K562 (cell line): ENCODE results near the gene LAPTM4A. TPM values are rescaled to one million over a fixed set of nuclear protein-coding genes. Genes with fewer than 3 reads are reported as not detected.

Experiments used
- ATAC-seq: fragments of 200-7000 bp; cut with Tn5 transposase; 3 replicates; pipeline ENCODE4 v1.9.1; 2020; ENCODE audit warnings: moderate library complexity
- BruUV-seq: library from RNA; stranded (reverse); fragments of 400-500 nt; replicated peaks from 2 replicates; lab custom pipeline; 2021; lab: Mats Ljungman, UMichigan
- CTCF ChIA-PET: fragments of 300-600 bp; formaldehyde crosslinking; extraction: SDS; loops from one replicate; lab custom pipeline; 2021; ENCODE audit warnings: low intra/inter-chr PET ratio; lab: Yijun Ruan, JAX
- POLR2A ChIA-PET: fragments of 300-600, 350-650 bp; sonication (Branson Sonifier 250); formaldehyde crosslinking; extraction: SDS; loops from one replicate; lab custom pipeline; 2021; ENCODE audit warnings: antibody characterized with exemption, inconsistent platforms; lab: Yijun Ruan, JAX
- DNase-seq, 4 experiments: peaks; one replicate each; pipeline versions ENCODE4 v3.0.0 to v3.0.0-alpha.2; 2011 to 2018; ENCODE audit warnings: low spot score in 3 of 4, mixed read lengths in 3 of 4; ENCODE audit errors: extremely low read depth in 1 of 4
- FAIRE-seq: peaks from 2 replicates; lab custom pipeline; 2011; peaks lifted over from hg19 to GRCh38; lab: Jason Lieb, UNC
- H2AFZ ChIP-seq: 2 replicates; pipeline ENCODE4 v1.6.0; 2011; ENCODE audit warnings: low read depth, low read length, control low read depth, inconsistent platforms
- H3K27ac ChIP-seq: fragments of 200-600 bp; 3 replicates; pipeline ENCODE4 v1.8.0; 2011; ENCODE audit warnings: low read depth, mild to moderate bottlenecking, control low read depth, inconsistent platforms, low read length, moderate library complexity, mixed read lengths; ENCODE audit errors: extremely low read depth
- H3K27me3 ChIP-seq, 2 experiments: fragments of 300-600 bp in 1 of 2; 2 replicates in 1 of 2; 3 replicates in 1 of 2; pipeline versions ENCODE4 v1.6.0 to v1.8.0; 2011; ENCODE audit warnings: inconsistent platforms in 2 of 2, low read length in 2 of 2, mild to moderate bottlenecking in 1 of 2, mixed read lengths in 1 of 2, moderate library complexity in 1 of 2; ENCODE audit not compliant: control insufficient read depth in 2 of 2, insufficient read depth in 2 of 2
- H3K36me3 ChIP-seq: fragments of 300-600 bp; 3 replicates; pipeline ENCODE4 v1.8.0; 2011; ENCODE audit warnings: mild to moderate bottlenecking, low read length, inconsistent platforms; ENCODE audit not compliant: control insufficient read depth, insufficient read depth
- H3K4me1 ChIP-seq, 2 experiments: fragments of 200-600 bp in 1 of 2; replicated peaks in 1 of 2; 2 replicates in 1 of 2; 3 replicates in 1 of 2; pipeline versions ENCODE4 v1.5.1 to v1.8.0; 2011; ENCODE audit warnings: inconsistent platforms in 2 of 2, low read length in 2 of 2, mild to moderate bottlenecking in 1 of 2, mixed read lengths in 1 of 2, moderate library complexity in 1 of 2; ENCODE audit not compliant: control insufficient read depth in 2 of 2, insufficient read depth in 2 of 2
- H3K4me2 ChIP-seq: 2 replicates; pipeline ENCODE4 v1.6.1; 2011; ENCODE audit warnings: low read length, control low read depth, inconsistent platforms, mixed read lengths; ENCODE audit not compliant: insufficient read depth
- H3K4me3 ChIP-seq: fragments of 200-600 bp; sonication (generic), shearing (Covaris generic); 2 replicates; pipeline ENCODE4 v1.5.1; 2016; ENCODE audit warnings: control low read depth, inconsistent platforms
- H3K79me2 ChIP-seq: fragments of 200-600 bp; 3 replicates; pipeline ENCODE4 v1.8.0; 2011; ENCODE audit warnings: low read length, inconsistent platforms; ENCODE audit not compliant: control insufficient read depth, insufficient read depth
- H3K9ac ChIP-seq, 2 experiments: 2 replicates each; pipeline versions ENCODE4 v1.6.0 to v1.6.1; 2011; ENCODE audit warnings: low read depth in 2 of 2, low read length in 2 of 2, control low read depth in 1 of 2, inconsistent platforms in 1 of 2, mild to moderate bottlenecking in 1 of 2, mixed read lengths in 1 of 2; ENCODE audit not compliant: insufficient read depth in 1 of 2
- H3K9me1 ChIP-seq: one replicate; pipeline ENCODE4 v1.6.0; 2011; ENCODE audit warnings: inconsistent platforms, mild to moderate bottlenecking, low read length, moderate library complexity; ENCODE audit not compliant: control insufficient read depth, insufficient read depth
- H3K9me3 ChIP-seq: replicated peaks from 2 replicates; pipeline ENCODE4 v1.5.1; 2011; ENCODE audit warnings: low read depth, low read length, inconsistent platforms; ENCODE audit not compliant: control insufficient read depth, insufficient read depth
- H4K20me1 ChIP-seq: replicated peaks from 2 replicates; pipeline ENCODE4 v1.6.1; 2011; ENCODE audit warnings: low read length, inconsistent platforms, mixed read lengths; ENCODE audit not compliant: control insufficient read depth, insufficient read depth
- MCM2 ChIP-seq: fragments of 450-650 bp; IDR thresholded peaks from 2 replicates; pipeline ENCODE4 v1.6.1; 2017; ENCODE audit warnings: low read depth, mild to moderate bottlenecking
- ZBTB34 ChIP-seq: fragments of 250-450 bp; sonication (Bioruptor Pico); IDR thresholded peaks from 2 replicates; pipeline ENCODE4 v1.8.0; 2021; ENCODE audit warnings: mild to moderate bottlenecking, moderate library complexity
- ZMIZ1 ChIP-seq, 2 experiments: fragments of 150-350 bp in 1 of 2; IDR thresholded peaks; 2 replicates each; pipeline ENCODE4 v1.6.1; 2012 to 2016; ENCODE audit warnings: low read depth in 2 of 2, low read length in 2 of 2, mild to moderate bottlenecking in 1 of 2, moderate library complexity in 1 of 2
- ZNF24 ChIP-seq: fragments of 450-650 bp; IDR thresholded peaks from 2 replicates; pipeline ENCODE4 v1.6.1; 2016
- ZNF324 ChIP-seq: fragments of 250-450 bp; sonication (Bioruptor Pico); IDR thresholded peaks from 2 replicates; pipeline ENCODE4 v1.4.0; 2020; ENCODE audit warnings: mild to moderate bottlenecking
- WGBS: fragments of 100-300 bp; shearing (Covaris generic); methylation state at CpG from one replicate; pipeline ENCODE4 v1.1.6; 2016; ENCODE audit warnings: low coverage, mixed read lengths; ENCODE audit not compliant: insufficient coverage; ENCODE audit errors: missing lambda C conversion rate; 5-methylcytosine and 5-hydroxymethylcytosine counted together
- in situ Hi-C: fragments of 300-500 bp; cut with MboI; formaldehyde crosslinking; loops from 4 replicates; pipeline ENCODE4 v1.15.0; 2018; ENCODE audit warnings: inconsistent platforms, mixed read lengths
- intact Hi-C: fragments of 100-400 bp; cut with micrococcal nuclease; formaldehyde crosslinking; loops from 2 replicates; pipeline ENCODE4 v1.14.2; 2022
- polyA plus RNA-seq, 8 experiments: library from polyadenylated mRNA; depleted of rRNA in 4 of 8; stranded (reverse) in 5 of 8; unstranded in 3 of 8; fragments of >200 nt; fragmentation: Nextera tagmentation in 2 of 8; fragmentation: Illumina TruSeq in 1 of 8; extraction: Ambion mirVana in 2 of 8; extraction: Trizol in 1 of 8; gene quantifications; 2 replicates each; pipeline versions ENCODE4 v1.2.1 to v1.2.3, GENCODE V29; 2011 to 2014; ENCODE audit warnings: inconsistent platforms in 1 of 8, missing spikeins in 1 of 8
- total RNA-seq, 7 experiments: library from RNA; depleted of rRNA in 6 of 7; stranded (reverse); fragments of >200 nt in 6 of 7; fragmentation: Illumina TruSeq in 2 of 7; extraction: Trizol in 2 of 7; gene quantifications; 2 replicates each; pipeline versions ENCODE4 v1.2.1 to v1.2.3, GENCODE V29; 2011 to 2021; ENCODE audit warnings: low replicate concordance in 1 of 7
- TF ChIP-seq, protein P1 (sequence below): fragments of 450-650 bp; IDR thresholded peaks from 2 replicates; pipeline ENCODE4 v1.6.1; 2016; ENCODE audit warnings: low read depth, mild to moderate bottlenecking, moderate library complexity
- TF ChIP-seq, protein P2 (sequence below): sonication (generic); formaldehyde crosslinking; IDR thresholded peaks from 2 replicates; pipeline ENCODE4 v1.8.0; 2023; ENCODE audit warnings: mild to moderate bottlenecking, missing genetic modification reagents

The LAPTM4A gene
- total and polyA plus RNA-seq, 9 of the 15 experiments (the other 6 are each of a cell fraction or from before 2014, with no cell fraction given) = 13.4 to 157 (median 50.1) TPM

DNA sequence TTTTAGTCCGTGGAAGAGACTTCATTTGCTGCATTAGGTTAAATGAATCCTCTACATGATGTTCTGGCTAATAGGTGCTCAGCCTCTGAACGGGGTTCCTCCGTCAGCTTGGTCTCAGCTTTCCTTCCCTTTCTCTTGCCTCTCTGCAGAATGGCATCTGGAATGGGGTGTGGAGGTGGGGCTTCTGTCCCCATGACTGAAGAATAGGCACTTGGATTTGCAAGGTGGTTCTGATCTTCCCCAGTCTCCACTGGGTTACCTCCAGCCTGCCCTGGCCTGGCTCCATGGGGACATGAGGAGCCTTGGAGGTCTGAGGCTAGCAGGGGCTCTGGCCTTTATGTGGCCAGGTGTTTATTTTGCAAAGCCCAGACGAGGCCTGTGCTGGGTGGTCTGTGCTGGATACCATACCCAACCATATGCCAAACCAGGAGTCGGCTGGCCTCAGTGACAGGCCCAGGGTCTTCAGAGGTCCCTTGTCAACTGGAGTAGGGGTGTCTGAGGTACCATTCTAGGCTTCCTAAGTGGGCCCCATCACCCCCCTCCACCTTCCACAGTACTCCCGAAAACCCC, 28.2 kb upstream of the LAPTM4A start:
- no peak overlapping the region for H3K9ac ChIP-seq
- no peaks in the 10 kb centered on the region for H3K9me1 ChIP-seq
- BruUV-seq = no TSS peak
- no peaks in the 10 kb centered on the region for H3K36me3 ChIP-seq
- 70% methylated on average over 6 of the region's 6 CpGs for WGBS
- H3K4me1 ChIP-seq = peaks cover 9 to 12% of the 10 kb centered on the region in 2 experiments
- H3K27me3 ChIP-seq = no peaks in the 10 kb centered on the region
- H3K9me3 ChIP-seq = no peaks in the 10 kb centered on the region
- H3K4me3 ChIP-seq = no peak overlapping the region
- ChIA-PET POLR2A (interaction anchor here (0.8 to 1.6 kb wide), 3 partner anchors 10 to 29 kb away, joined by 3 to 7 read pairs (median 5); no protein-coding TSS in a partner anchor), CTCF (no interaction called here)
- DNase-seq (no peak), FAIRE-seq (no peak), ATAC-seq (no peak)
- H3K79me2 ChIP-seq = no peaks in the 10 kb centered on the region
- no peak overlapping the region for H3K27ac ChIP-seq
- in situ Hi-C loops (no loop called here), intact Hi-C loops (no loop called here)
- TF ChIP-seq ZNF24 (no peak), MCM2 (no peak), ZBTB34 (CRISPR knock-in tag) (no peak), ZNF324 (CRISPR knock-in tag) (no peak), ZMIZ1 (IDR thresholded peaks at IDR 0.05; ENCODE audit: low read depth in 2 of 2, low read length in 2 of 2) (no peak)
- TF ChIP-seq, protein P1, sequence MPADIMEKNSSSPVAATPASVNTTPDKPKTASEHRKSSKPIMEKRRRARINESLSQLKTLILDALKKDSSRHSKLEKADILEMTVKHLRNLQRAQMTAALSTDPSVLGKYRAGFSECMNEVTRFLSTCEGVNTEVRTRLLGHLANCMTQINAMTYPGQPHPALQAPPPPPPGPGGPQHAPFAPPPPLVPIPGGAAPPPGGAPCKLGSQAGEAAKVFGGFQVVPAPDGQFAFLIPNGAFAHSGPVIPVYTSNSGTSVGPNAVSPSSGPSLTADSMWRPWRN = no peak
- TF ChIP-seq, protein P2, sequence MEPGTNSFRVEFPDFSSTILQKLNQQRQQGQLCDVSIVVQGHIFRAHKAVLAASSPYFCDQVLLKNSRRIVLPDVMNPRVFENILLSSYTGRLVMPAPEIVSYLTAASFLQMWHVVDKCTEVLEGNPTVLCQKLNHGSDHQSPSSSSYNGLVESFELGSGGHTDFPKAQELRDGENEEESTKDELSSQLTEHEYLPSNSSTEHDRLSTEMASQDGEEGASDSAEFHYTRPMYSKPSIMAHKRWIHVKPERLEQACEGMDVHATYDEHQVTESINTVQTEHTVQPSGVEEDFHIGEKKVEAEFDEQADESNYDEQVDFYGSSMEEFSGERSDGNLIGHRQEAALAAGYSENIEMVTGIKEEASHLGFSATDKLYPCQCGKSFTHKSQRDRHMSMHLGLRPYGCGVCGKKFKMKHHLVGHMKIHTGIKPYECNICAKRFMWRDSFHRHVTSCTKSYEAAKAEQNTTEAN = no peak
- H3K4me2 ChIP-seq = no peak overlapping the region
- peak overlapping the region; percentile 95 for H2AFZ ChIP-seq
- H4K20me1 ChIP-seq = no peaks in the 10 kb centered on the region
